Esophagus squamous epithelium (tissue), 5 donors: ENCODE measurements around the gene SECISBP2. TPM values are rescaled to one million over a fixed set of nuclear protein-coding genes. Genes with fewer than 3 reads are reported as not detected.

Source experiments
- DNase-seq: peaks from one replicate; lab custom pipeline; 2025; lab: John Stamatoyannopoulos, UW
- H3K27ac ChIP-seq, 4 donors: fragments of 200-600 bp; sonication (generic); one replicate each; pipeline ENCODE4 v1.5.1; 2016 to 2019; ENCODE audit warnings: mild to moderate bottlenecking in 1 of 4
- H3K27me3 ChIP-seq, 4 donors: fragments of 200-600 bp; sonication (generic); 1 replicate in 3 of 4; 2 replicates in 1 of 4; pipeline versions ENCODE4 v1.5.1 to v1.6.0; 2017 to 2021; ENCODE audit warnings: antibody characterized with exemption in 1 of 4
- H3K36me3 ChIP-seq, 3 donors: fragments of 200-600 bp; sonication (generic); one replicate each; pipeline ENCODE4 v1.5.1; 2016 to 2019
- H3K4me1 ChIP-seq, 3 donors: fragments of 200-600 bp; sonication (generic); one replicate each; pipeline ENCODE4 v1.5.1; 2017 to 2019
- H3K4me3 ChIP-seq, 4 donors: fragments of 200-600 bp; sonication (generic); 1 replicate in 3 of 4; 2 replicates in 1 of 4; pipeline ENCODE4 v1.5.1; 2016 to 2019; ENCODE audit warnings: mild to moderate bottlenecking in 2 of 4, moderate library complexity in 1 of 4
- H3K9me3 ChIP-seq, 3 donors: fragments of 200-600 bp; sonication (generic); one replicate each; pipeline ENCODE4 v1.5.1; 2016 to 2019
- CTCF ChIP-seq, 6 experiments: fragments of 450-650 bp in 4 of 6; fragments of 200-600 bp in 2 of 6; sonication (generic) in 2 of 6; IDR thresholded peaks; one replicate each; pipeline ENCODE4 v1.5.1; 2016 to 2019; ENCODE audit warnings: antibody characterized with exemption in 6 of 6, mild to moderate bottlenecking in 4 of 6, moderate library complexity in 4 of 6
- POLR2A ChIP-seq, 4 donors: fragments of 450-650 bp; IDR thresholded peaks; one replicate each; pipeline ENCODE4 v1.6.1; 2017; ENCODE audit warnings: antibody characterized with exemption in 4 of 4, mild to moderate bottlenecking in 4 of 4, moderate library complexity in 3 of 4
- WGBS, 2 donors: methylation state at CpG; one replicate each; pipeline ENCODE4 v1.1.5; 2018; 5-methylcytosine and 5-hydroxymethylcytosine counted together
- intact Hi-C: fragments of 100-400 bp; cut with DNase I; formaldehyde crosslinking; loops from one replicate; pipeline ENCODE4 v1.15.0; 2022
- total RNA-seq, 4 donors: library from RNA; depleted of rRNA; stranded (reverse); fragments of >200 nt; gene quantifications; one replicate each; pipeline ENCODE4 v1.1.0, GENCODE V29; 2016
- donor health status: DM: yes; HTN: yes; CAD: no.

SECISBP2 gene
- total RNA-seq, 4 donors from 2014 or later = 23.1 to 50.9 (median 27.7) TPM

DNA sequence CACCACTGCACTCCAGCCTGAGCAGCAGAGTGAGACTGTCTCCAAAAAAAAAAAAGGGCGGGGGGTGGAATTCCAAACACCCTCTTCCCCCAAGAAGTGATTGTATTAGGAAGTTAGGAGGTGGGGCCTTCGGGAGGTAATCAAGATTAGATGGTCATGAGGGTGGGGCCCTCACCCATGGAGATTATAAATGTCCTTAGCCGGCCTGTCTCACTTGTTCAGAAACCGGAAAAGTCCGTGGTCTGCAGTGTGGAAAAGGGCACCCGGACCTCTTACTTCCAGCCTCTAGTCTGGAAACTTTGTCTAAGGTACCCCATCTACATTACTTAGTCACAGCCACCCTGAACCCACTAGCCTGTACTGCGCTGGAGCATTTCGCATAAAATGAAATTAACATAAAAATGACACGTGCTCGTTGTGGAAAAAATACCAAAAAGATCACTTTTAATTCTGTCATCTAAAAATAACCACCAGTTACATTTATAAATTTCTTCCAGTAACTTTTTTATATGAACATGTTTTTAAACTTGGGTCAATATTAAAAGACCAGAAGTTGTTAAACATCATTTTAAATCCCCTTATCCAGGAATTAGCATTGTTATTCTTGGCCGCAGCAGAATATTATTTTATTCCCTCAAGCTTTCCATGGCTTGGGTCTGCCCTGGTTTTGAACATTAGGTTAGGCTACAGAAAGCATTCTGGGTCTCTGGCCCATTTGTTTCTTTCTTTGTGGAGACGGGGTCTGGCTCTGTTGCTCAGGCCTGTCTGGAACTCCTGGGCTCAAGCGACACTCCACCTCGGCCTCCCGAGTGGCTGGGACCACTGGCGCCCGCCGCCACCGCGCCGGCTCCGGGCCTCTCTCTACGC is 8.5 kb upstream of the SECISBP2 start:
- TF ChIP-seq CTCF (IDR thresholded peaks at IDR 0.05) = no peak
- TF ChIP-seq POLR2A (IDR thresholded peaks at IDR 0.05) = no peak
- peak overlapping the region; percentile 96 to 100 (median 99) for H3K27ac ChIP-seq
- WGBS, 2 donors = 21 to 38% methylated on average over 12 to 22 of the region's 23 CpGs
- H3K4me3 ChIP-seq = peak overlapping the region; percentile 65 to 97 (median 86)
- H3K4me1 ChIP-seq = peaks cover 0 to 46% (median 13%) of the 10 kb centered on the region in 3 donors
- DNase-seq = no peak
- intact Hi-C loops = no loop called here
- peaks cover 0 to 11% (median 0%) of the 10 kb centered on the region in 3 donors for H3K36me3 ChIP-seq
- H3K27me3 ChIP-seq = no peaks in the 10 kb centered on the region
- H3K9me3 ChIP-seq = no peaks in the 10 kb centered on the region

GRCh38 chr9:89310475-89311345 is 7.6 kb upstream of the SECISBP2 start, which contains the start of gene CKS2:
Gene CKS2 (plus strand): TSS chr9:89311195. CDS start chr9:89311293, 98 bp downstream.
- intact Hi-C loops = no loop called here
- H3K9me3 ChIP-seq = no peaks in the 10 kb centered on the region
- DNase-seq = peak; percentile 98
- peak within 1 kb of the TSS; percentile 96 to 100 (median 99) for H3K27ac ChIP-seq
- peaks cover 0 to 46% (median 13%) of the 10 kb centered on the region in 3 donors for H3K4me1 ChIP-seq
- peaks cover 0 to 11% (median 0%) of the 10 kb centered on the region in 3 donors for H3K36me3 ChIP-seq
- peak within 1 kb of the TSS; percentile 65 to 97 (median 86) for H3K4me3 ChIP-seq
- 0% methylated on average over 46 to 49 of the region's 86 CpGs for WGBS, 2 donors
- no peaks in the 10 kb centered on the region for H3K27me3 ChIP-seq
- TF ChIP-seq CTCF (IDR thresholded peaks at IDR 0.05) (peak in 1 of 6 experiments; percentile 43), POLR2A (IDR thresholded peaks at IDR 0.05) (peak in 3 of 4 donors; percentile 92 to 97 (median 96))

DNA sequence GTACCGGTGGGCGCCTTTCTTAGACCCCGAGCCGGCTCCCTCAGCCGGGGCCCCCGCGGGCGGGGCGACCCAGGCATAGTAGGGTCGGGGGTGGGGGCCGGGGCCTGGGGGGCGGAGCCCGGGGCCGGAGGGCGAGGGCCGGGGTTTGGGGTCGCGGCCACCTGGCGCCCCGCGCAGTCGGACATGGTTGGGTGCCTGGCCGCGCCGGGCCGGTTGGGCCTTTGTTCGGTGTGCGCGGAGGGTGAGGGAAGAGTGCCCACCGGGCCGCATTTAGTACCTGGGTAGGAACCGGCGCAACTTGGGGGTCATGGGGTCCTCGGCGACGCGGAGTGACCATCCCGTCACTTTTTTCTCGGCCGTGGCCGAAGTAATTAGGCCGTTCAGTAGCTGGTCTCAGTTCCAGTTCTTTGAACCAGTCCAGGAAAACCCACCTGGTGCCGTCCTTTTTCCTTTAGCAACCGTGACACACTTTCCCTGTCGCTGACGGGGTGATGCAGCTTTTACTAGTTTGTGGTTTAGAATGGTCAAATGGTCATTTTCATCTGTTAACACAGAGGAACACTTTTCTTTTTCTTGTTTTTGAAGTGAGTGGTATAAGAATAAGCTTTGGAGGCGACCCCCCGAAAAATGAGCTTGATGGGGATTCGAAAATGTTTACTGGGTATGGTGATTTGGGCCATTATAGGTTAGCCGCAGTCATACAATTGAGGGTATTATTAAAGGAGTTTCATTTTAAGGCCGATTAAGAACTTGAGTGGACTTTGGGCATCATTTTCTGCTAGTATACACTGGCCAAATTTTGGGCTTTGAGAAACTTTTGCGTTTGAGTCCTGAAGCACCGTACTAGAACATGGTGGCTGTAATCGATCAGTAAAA is 6.7 kb upstream of the SECISBP2 start:
- Histone ChIP-seq H3K4me1 (peaks cover 0 to 46% (median 13%) of the 10 kb centered on the region in 3 donors), H3K4me3 (peak overlapping the region; percentile 65 to 97 (median 76)), H3K36me3 (peaks cover 0 to 8% (median 0%) of the 10 kb centered on the region in 3 donors), H3K9me3 (no peaks in the 10 kb centered on the region), H3K27ac (peak overlapping the region; percentile 95 to 99 (median 98)), H3K27me3 (no peaks in the 10 kb centered on the region)
- no peak for TF ChIP-seq POLR2A (IDR thresholded peaks at IDR 0.05)
- TF ChIP-seq CTCF (IDR thresholded peaks at IDR 0.05) = no peak
- 0 to 1% methylated on average over 23 to 29 of the region's 54 CpGs for WGBS, 2 donors
- DNase-seq = no peak
- intact Hi-C loops = no loop called here

DNA sequence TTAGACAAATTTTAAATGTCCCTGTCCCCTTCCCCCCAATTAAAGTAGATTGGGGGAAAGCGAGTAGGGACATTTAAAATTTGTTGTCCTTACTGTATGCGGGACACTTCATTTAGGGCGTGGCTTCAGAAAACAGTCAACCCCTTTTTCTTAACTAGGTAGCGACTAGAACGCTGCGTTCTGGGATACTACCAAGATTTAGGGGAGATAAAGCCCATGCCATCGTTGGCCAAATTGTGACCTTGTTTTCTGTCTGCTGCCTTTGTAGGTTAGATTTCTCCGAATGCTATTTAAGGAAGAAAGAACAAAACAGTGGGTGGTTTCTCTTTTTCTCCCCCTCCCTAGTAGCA is 6.1 kb upstream of the SECISBP2 start:
- Histone ChIP-seq H3K4me3 (peak overlapping the region; percentile 65 to 97 (median 76)), H3K4me1 (peaks cover 0 to 47% (median 13%) of the 10 kb centered on the region in 3 donors), H3K36me3 (peaks cover 0 to 10% (median 0%) of the 10 kb centered on the region in 3 donors), H3K27ac (peak overlapping the region in 3 of 4 donors; percentile 95 to 99 (median 96)), H3K9me3 (no peaks in the 10 kb centered on the region), H3K27me3 (no peaks in the 10 kb centered on the region)
- intact Hi-C loops = no loop called here
- no peak for DNase-seq
- WGBS, 2 donors = 0 to 1% methylated on average over 8 of the region's 8 CpGs
- no peak for TF ChIP-seq CTCF (IDR thresholded peaks at IDR 0.05)
- no peak for TF ChIP-seq POLR2A (IDR thresholded peaks at IDR 0.05)
